Tibial nerve (tissue), 3 donors: Measurements from ENCODE around the gene WSCD2.

ENCODE experiments used
- POLR2A ChIP-seq, 2 donors: fragments of 450-650 bp; IDR thresholded peaks; one replicate each; pipeline ENCODE4 v1.6.1; 2017; ENCODE audit warnings: antibody characterized with exemption in 2 of 2, mild to moderate bottlenecking in 2 of 2, moderate library complexity in 2 of 2
- TF ChIP-seq, protein P1 (sequence below), 5 experiments: fragments of 200-600 bp in 3 of 5; fragments of 450-650 bp in 2 of 5; sonication (generic) in 3 of 5; IDR thresholded peaks; one replicate each; pipeline ENCODE4 v1.5.1; 2016 to 2019; ENCODE audit warnings: antibody characterized with exemption in 5 of 5, mild to moderate bottlenecking in 3 of 5, moderate library complexity in 2 of 5

DNA sequence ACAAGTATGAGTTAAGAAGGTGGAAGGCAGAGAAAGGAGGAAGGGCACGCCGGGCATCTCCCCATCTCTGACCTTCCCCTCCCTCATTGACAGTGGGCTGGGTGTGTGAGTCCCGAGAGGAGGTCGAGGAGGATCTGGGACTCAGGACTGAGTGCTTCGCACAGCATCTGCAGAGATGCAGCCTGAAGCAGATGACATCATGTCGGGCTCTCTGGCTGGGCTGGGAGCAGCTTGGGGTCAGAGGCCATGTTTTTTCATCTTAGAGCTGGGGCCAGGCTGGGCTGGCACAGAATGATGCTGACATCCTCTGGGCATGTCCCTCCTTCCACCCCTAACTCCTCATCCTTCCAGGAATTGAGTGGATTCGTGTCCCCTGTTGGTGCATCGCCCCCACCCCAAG lies 166.6 kb downstream of the WSCD2 start:
- TF ChIP-seq, protein P1, sequence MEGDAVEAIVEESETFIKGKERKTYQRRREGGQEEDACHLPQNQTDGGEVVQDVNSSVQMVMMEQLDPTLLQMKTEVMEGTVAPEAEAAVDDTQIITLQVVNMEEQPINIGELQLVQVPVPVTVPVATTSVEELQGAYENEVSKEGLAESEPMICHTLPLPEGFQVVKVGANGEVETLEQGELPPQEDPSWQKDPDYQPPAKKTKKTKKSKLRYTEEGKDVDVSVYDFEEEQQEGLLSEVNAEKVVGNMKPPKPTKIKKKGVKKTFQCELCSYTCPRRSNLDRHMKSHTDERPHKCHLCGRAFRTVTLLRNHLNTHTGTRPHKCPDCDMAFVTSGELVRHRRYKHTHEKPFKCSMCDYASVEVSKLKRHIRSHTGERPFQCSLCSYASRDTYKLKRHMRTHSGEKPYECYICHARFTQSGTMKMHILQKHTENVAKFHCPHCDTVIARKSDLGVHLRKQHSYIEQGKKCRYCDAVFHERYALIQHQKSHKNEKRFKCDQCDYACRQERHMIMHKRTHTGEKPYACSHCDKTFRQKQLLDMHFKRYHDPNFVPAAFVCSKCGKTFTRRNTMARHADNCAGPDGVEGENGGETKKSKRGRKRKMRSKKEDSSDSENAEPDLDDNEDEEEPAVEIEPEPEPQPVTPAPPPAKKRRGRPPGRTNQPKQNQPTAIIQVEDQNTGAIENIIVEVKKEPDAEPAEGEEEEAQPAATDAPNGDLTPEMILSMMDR (IDR thresholded peaks at IDR 0.05): no peak
- TF ChIP-seq POLR2A (IDR thresholded peaks at IDR 0.05): no peak
